HG03575 (cell line): ENCODE data around the gene FGG.
"Not testable (repeated sequence)": the region's sequence is repeated elsewhere in the genome, so short reads cannot be mapped to it uniquely, and the experiment has no call there.

Experiments
- ATAC-seq: cut with Tn5 transposase; IDR thresholded peaks from one replicate; pipeline ENCODE4 v1.9.1; 2021; ENCODE audit not compliant: unreplicated experiment, insufficient number of reproducible peaks, low FRiP score; ENCODE audit errors: extremely low read depth

FGG gene

DNA sequence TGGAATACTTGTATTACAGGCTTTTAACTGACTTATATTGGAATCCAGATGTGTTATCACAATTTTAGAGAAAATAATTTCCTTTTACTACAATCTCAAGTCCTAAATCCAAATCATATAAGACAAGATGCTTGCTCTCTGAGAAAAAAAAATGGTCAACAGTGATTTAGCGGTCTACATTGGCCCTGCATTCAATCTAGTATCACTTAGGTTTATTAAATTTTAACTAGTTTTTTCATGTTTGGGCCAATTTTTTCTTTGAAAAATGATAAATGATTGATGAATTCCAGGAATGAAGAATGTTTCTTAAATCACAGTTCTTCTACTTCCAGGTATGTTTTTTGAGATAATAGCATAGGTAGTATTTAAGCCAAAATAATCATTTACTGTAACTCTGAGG is 2.8 kb upstream of the FGG start:
- no peak for ATAC-seq

DNA sequence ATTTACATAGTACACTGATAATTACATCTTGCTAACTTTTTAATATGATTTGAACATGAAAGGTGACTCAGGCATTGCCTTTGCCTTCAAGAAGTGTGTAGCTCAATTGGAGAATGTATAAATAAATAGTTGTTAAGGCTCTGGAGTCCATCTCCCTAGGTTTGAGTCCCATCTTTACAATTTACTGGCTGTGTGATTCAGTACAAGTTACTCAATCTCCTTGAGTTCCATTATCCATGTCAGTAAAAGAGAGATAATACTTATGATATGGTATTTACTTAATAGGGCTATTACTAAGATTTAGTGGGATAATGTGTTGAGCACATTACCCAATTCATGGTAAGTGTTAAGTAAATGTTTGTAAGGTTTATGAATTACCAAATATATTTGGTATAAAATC is 1.9 kb upstream of the FGG start:
- no peak for ATAC-seq

DNA sequence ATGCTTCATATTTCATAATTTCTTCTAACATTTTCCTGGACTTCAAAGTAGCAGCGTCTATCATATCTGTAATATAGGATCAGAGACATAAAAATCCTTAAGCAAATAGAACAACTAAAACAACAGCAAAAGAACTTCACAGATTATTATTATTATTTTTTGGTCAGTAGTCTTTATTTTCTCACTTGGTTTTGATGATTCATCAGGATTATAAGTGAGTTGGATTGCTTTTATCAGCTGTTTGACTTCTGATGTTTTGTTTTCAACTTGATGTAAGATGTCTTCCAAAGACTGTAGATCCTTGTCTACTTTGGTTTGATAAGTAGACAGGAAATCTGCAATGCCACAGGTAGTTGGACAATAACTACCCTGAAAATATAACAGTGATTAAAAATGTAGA is 623 bp downstream of the FGG start:
- ATAC-seq, result no peak

DNA sequence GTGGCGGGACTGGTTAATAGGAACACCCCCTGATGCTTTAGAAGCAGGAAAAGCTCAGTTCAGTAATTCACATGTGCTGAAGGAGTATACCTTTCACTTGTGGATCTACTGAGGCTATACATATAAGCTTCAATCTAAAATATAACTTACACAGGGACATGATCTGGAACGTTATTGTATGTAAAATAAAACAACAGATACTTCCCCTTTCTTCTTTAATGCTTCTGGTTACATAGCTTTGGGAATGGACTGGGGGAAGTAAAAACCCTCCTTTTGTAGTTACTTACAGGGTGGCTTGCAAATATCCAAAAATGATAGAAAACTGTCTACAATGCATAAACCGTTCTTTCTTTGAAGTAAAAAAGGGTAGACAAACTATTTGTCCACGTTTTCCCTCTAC is 1.9 kb downstream of the FGG start:
- no peak for ATAC-seq

DNA sequence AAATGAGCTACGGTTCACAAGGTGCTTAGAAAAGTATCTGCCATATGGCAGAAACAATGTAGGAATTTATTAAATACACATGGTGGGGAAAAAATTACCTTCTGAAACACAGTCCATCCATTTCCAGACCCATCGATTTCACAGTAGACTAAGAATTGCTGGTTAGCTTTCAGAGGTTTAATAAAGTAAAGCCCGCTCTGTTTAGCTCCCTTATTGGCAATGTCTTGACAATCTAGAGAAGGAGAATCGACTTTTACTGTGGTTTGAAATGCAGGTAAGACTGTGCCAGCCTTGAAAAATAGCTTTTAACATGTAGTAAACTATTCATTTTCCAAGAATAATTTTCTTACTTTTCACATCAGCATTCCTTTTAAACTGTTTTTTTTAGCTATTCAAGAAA is 2.9 kb downstream of the FGG start:
- no peak for ATAC-seq

DNA sequence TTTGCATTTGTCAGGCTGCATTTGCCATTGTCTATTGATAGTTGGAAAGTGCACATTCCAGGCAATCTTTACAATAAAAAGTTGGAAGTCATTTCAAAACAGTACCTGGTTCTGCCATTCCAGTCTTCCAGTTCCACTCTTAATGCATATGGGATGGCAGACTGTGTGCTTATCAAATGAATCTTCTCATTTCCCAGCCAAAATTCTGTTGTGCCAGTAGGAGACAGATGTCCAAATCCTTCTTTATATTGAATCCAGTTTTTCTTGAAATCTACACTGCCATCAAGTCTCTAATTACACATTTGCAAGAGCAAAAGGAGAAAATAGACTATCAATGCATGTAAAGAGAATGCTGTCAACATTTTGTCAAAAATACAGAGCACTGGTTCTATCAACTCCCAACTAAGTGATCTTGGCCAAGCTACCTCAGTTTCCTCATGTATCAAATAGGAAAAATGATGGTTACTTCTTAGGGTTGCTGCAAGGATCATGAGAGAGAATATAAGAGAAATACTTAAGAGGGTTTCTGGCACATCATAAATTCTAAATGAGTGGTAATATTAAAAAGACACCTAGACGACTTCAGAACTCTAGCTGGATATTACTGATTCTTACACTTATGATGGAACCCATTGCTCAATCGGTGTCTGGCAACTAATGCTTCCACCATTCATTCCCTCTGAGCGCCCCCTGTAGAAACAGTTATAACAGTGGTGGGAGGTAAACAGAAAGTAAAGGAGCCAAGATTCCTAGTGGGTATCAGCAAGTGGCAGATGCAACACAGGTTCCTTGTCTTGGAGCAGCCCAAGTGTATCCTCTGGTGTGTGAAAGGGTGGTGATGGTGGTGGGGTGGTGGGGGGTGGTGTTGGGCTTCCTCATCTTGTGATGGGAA is 3.8 kb downstream of the FGG start:
- ATAC-seq, result no peak

DNA sequence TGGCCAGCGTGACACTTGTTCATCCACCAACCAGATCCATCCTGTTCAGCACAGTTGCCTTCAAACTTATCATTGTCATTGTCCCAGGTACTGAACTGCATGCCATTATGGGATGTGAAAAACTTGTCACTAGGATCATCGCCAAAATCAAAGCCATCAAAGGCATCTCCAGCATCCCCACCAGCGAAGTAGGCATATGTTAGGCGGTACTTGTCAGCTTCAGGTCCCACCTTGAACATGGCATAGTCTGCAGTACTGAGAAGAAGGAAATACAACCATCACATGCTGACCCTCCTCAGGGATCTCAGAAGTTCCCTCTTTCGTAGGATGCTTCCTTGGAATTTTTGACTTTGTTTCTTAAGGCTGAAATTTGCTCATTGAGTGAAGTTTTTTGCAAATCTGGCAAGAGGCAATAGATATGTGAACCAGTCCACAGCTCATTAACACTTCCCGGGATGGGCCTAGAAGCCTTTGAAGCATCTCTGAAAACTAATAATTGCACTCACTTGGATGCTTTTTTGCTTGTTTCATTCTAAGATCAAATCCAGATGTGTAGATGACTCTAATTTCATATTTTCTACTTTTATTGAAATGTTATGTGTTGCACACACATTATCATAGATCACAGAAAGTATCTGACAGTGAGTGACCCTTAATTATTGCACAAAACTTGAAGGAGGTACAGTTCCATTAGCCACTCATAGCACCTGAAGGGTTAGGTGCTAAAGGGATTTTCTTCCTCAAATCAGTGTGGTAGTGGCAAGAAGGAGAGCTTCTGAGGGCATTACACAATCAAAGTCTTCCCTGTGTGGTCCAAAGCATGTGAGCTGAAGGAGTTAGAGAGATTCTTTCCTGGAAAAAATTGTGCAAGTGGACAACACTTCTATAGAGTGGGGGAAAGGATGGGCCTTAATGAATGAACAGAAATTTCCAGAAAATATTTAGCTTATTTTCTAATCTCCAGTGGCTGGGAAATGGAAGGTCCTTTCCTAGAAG is 5.4 kb downstream of the FGG start:
- no peak for ATAC-seq

DNA sequence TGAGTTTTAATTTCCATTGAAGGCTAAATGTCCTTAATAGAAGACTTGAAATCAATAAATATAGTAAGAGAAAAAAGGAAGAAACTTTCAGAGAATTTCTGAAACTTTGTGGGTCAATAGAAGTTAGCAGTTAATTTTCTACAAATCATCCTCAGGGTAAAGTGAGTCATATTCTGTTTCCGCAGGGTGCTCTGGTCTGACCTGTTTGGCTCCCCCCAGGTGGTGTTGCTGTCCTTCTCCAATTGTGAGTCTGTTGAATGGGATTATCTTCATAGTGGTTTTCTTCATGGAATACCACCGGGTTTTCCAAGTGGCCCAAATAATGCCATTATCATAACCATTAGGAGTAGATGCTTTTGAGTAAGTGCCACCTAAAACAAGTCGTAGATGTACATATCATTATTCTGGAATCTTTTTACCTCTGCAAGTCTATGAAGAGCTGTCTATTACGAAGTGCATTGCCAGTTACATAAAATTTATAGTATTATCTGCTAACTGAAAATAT is 7.7 kb downstream of the FGG start:
- ATAC-seq, result no peak

DNA sequence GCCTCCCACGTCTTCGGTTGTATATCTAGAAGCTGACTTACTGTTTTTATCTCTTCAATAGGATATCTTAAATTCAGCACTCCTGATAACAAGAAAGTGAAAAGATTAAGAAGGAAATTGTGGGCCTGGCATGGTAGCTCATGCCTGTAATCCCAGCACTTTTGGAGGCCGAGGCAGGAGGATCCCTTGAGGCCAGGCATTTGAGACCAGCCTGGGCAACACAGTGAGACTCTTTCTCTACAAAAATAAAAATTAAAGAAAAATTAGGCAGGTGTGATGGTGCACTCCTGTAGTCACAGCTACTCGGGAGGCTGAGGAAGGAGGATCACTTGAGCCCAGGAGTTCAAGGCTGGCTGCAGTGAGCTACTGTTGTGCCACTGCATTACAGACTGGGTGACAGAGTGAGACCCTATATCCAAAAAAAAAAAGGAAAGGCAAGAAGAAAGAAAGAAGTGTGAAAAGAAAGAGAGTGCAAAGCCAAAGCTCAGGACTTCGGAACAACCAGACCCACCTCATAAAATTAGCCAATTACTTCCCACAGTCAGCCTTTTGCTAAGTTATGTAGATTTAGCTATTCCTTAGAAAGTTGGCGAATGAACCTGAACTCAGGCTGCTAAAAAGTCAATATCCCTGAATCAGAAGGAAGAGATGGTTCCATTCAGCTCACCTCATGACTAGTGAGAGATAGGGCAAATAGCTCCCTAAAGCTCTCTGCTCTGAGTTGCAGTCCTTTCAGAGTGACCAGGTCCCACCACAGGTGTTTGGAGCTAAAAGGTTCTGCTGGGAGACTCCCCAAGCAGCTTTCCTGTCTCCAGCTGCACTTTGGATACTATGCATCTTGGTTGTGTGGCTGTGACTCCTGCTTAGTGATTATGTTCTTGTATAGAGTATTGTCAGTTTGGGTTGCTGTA is 9.2 kb downstream of the FGG start:
- no peak for ATAC-seq

DNA sequence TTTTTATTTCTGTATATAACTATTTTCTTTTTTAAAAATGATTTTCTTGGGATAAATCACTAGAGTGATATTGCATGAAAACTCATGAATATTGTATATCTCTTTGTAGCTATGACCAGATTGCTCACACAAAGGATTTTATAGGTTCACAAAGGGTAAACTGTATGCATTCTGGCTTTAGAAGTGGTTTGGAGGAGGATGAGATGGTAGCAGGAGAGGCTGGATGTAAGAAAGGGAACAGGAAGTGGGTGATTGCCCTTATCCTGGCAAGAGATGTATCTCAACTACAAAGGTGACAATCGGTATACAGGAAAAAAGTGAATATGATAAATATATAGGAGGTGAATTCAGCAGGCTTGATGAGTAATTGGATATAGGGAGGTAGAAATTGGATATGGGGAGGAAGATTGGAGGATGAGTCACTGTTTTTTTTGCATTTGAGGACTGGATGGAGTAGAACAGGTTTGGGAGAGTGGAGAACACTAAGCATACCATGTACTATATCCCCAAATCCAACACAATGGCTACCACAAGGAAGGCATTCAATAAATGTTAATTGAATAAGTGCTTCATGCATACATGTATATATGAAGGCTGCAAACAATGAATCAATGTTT is 9.9 kb downstream of the FGG start:
- no peak for ATAC-seq

DNA sequence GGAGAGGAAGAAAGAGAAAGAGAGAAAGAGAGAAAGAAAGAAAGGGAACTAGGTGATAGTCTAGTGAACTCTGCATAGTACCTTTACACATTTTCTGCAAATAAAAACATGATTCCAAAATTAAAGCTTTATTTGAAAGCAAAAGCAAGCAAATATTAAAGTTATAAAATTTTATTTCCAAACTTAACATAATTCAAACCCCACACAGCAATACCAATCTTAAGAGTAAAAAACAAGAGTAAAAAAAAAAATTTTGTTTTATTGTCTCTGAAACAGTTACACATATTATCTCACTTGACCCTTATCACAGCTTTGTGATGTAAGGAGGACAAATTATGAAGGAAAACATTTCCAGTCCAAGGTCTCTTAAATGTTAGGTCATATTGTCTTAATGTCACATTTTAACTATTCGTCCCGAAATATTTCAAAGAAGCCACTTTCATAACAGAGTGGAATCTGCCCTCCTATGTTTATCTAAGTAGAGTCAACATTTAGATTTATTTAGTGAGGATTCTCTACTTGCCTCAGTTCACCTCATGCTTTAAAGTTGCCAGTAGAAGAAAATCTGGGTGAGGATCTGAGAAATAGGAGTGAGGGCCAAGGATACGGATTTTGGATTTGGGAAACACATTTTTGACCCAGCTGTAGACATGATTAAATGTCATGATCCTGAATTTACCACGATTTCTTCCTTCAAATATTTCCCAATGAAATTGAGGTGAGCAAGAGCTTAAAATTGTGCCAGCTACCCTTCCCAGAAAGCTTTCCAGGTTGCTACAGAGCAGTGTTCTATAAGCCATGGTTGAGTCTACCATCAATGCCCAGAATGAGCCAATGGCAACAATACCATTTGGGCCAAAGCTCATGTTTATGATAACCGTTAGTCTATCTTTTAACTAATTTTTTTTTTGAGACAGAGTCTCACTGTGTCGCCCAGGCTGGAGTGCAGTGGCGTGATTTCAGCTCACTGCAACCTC is 14.4 kb downstream of the FGG start:
- ATAC-seq, result no peak

DNA sequence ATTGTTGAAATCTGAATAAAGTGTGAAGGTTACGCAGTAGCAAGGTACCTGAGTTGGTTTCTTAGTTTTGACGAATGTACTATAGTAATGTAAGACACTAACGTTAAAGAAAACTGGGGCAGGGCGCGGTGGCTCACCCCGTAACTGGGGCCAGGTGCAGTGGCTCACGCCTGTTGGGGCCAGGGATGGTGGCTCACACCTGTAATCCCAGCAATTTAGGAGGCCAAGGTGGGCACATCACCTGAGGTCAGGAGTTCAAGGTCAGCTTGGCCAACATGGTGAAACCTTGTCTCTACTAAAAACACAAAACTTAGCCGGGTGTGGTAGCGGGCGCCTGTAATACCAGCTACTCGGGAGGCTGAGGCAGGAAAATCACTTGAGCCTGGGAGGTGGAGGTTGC is 15.2 kb downstream of the FGG start:
- not testable (repeated sequence) for ATAC-seq

DNA sequence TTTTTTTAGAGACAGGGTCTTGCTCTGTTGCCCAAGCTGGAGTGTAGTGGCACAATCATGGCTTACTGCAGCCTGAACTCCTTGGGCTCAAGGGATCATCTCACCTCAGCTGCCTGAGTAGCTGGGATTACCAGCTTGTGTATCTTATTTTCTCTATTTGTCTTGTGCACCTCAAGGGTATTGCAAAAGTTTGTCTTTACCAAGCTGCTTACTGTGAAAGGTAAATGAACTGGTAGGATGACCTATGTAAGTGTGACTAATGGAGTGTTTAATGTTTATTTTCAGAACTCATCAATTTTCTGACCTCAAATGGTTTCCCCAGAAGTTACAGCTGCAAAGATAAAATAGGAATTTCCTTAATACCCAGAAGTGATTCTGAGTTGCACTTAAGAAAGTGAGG is 16.6 kb downstream of the FGG start:
- ATAC-seq, result no peak

DNA sequence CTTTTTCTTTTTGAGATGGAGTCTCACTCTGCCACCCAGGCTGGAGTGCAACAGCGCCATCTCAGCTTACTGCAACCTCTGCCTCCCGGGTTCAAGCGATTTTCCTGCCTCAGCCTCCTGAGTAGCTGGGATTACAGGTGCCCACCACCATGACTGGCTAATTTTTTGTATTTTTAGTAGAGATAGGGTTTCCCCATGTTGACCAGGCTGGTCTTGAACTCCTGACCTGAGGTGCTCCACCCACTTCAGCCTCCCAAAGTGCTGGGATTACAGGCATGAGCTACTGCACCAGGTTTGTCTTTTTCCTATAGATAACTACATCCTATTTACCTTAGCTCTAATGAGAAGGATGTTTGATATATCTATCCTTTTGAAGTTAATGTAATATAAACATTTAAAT is 18.1 kb downstream of the FGG start:
- ATAC-seq, result not testable (repeated sequence)

DNA sequence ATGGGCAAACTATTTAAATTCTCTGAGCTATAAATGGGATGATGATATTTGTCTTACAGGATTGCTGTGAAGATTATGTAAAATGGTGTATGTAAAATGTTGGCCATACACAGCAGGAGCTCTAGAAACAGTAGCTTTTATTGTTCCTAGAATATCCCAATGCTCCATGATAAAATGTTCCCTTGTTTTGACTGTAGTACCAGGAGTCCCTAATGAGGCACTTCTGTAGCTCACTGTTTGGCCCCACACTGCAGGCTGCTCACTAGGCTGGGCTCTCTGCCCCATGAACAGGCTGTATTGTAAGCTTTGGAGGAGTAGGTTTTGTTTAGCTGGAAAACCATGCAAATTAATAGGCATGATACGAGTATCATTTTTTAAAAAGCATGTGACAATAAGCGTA is 18.6 kb downstream of the FGG start:
- ATAC-seq, result no peak

DNA sequence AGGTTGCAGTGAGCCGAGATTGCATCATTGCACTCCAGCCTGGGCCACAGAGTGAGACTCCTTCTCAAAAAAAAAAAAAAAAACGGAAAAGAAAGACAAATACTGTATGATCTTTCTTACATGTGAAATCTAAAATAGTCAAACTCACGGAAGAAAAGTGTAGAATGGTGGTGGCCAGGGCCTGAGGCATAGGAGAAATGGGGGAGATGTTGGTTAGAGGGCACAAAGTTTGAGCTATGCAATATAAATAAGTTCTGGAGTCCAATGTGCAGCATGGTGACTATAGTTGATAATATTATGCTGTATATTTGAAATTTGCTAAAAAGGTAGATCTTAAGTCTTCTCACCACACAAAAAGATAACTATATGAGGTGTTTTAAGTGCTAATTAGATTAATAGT is 20.6 kb downstream of the FGG start:
- ATAC-seq, result no peak

DNA sequence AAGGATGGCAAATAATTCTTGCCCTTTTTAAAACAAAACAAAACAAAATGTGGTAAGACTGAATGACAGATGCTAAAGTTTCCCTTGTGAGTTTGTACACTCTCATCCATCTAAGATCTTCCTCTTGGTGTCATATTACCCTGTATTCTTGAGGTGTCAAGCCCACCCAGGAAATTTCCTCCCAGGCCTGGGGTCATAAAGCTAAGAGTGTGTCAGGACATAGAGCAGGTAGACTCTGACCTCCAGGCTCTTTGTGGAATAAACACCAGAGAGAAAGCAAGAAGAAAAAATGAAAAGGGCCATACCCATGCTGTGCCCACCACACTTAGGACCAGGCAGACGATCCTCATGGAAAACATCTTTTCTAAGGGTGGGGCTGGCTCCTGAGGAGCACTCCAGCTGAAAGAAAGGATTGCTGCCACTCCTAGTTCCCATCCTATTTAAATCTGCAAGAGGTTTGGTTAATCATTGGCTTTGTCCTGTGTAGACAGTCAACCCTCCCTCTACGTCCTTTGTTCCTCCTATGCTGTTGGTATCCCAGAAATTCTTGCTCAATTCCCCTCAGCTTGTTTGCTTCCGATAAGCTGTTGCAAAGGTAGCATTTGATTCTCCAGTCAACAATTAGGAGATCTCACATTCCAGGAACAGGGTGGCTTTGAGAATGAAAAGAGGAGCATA is 22.0 kb downstream of the FGG start, which contains the start of gene FGA:
Gene FGA (minus strand): TSS at position 414 of the 678 bp plus-strand sequence. CDS start 55 bp downstream, at position 359.
- no peak for ATAC-seq
